H9 (cell line): ENCODE data around the gene ERC1. TPM values are rescaled to one million over a fixed set of nuclear protein-coding genes. Genes with fewer than 3 reads are reported as not detected.

Experiments
- DNase-seq: peaks from one replicate; pipeline ENCODE4 v3.0.0-alpha.2; 2017
- H2AFZ ChIP-seq: one replicate; pipeline ENCODE4 v1.6.1; 2013; ENCODE audit warnings: mild to moderate bottlenecking, low read length, control low read depth, moderate library complexity
- H2AK5ac ChIP-seq: 2 replicates; pipeline ENCODE4 v1.6.1; 2013; ENCODE audit warnings: low read length, control low read depth, mixed read lengths; ENCODE audit not compliant: insufficient read length
- H2BK120ac ChIP-seq: one replicate; pipeline ENCODE4 v1.6.1; 2013; ENCODE audit warnings: low read depth, mild to moderate bottlenecking, low read length, control low read depth, inconsistent platforms; ENCODE audit not compliant: poor library complexity, severe bottlenecking
- H2BK12ac ChIP-seq: 2 replicates; pipeline ENCODE4 v1.6.1; 2013; ENCODE audit warnings: low read length, control low read depth, mixed read lengths, low read depth; ENCODE audit not compliant: insufficient read length
- H2BK15ac ChIP-seq: 2 replicates; pipeline ENCODE4 v1.6.1; 2013; ENCODE audit warnings: low read depth, low read length, control low read depth
- H2BK20ac ChIP-seq: one replicate; pipeline ENCODE4 v1.6.1; 2013; ENCODE audit warnings: low read depth, mild to moderate bottlenecking, low read length, control low read depth, inconsistent platforms; ENCODE audit not compliant: poor library complexity, severe bottlenecking
- H2BK5ac ChIP-seq: 2 replicates; pipeline ENCODE4 v1.6.1; 2013; ENCODE audit warnings: low read length, control low read depth, mixed read lengths; ENCODE audit not compliant: insufficient read length
- H3K14ac ChIP-seq: 2 replicates; pipeline ENCODE4 v1.6.1; 2013; ENCODE audit warnings: low read length, control low read depth; ENCODE audit not compliant: insufficient read depth
- H3K18ac ChIP-seq: 2 replicates; pipeline ENCODE4 v1.6.1; 2013; ENCODE audit warnings: low read depth, mild to moderate bottlenecking, mixed read lengths, low read length, control low read depth; ENCODE audit not compliant: insufficient read length
- H3K23ac ChIP-seq: 2 replicates; pipeline ENCODE4 v1.6.1; 2013; ENCODE audit warnings: low read length, control low read depth, mixed read lengths, low read depth; ENCODE audit not compliant: insufficient read length
- H3K23me2 ChIP-seq: 2 replicates; pipeline ENCODE4 v1.6.1; 2013; ENCODE audit warnings: low read depth, mild to moderate bottlenecking, mixed read lengths, low read length, control low read depth; ENCODE audit not compliant: insufficient read length, poor library complexity, severe bottlenecking
- H3K27ac ChIP-seq: 2 replicates; pipeline ENCODE4 v1.5.1; 2013; ENCODE audit warnings: low read length, control low read depth, mixed read lengths, low read depth; ENCODE audit not compliant: insufficient read length
- H3K27me3 ChIP-seq: 2 replicates; pipeline ENCODE4 v1.6.1; 2013; ENCODE audit warnings: low read length, control low read depth, inconsistent platforms; ENCODE audit not compliant: insufficient read depth
- H3K4ac ChIP-seq: 2 replicates; pipeline ENCODE4 v1.6.1; 2013; ENCODE audit warnings: low read depth, mild to moderate bottlenecking, control low read depth, inconsistent platforms, low read length, moderate library complexity
- H3K4me1 ChIP-seq: 2 replicates; pipeline ENCODE4 v1.6.1; 2013; ENCODE audit warnings: low read length, control low read depth, inconsistent platforms; ENCODE audit not compliant: insufficient read depth
- H3K4me2 ChIP-seq: 2 replicates; pipeline ENCODE4 v1.6.1; 2013; ENCODE audit warnings: low read length, control low read depth, mixed read lengths; ENCODE audit not compliant: insufficient read length, insufficient read depth
- H3K56ac ChIP-seq: 2 replicates; pipeline ENCODE4 v1.6.1; 2013; ENCODE audit warnings: low read depth, mild to moderate bottlenecking, mixed read lengths, low read length, control low read depth; ENCODE audit not compliant: insufficient read length
- H3K79me1 ChIP-seq: 2 replicates; pipeline ENCODE4 v1.6.1; 2013; ENCODE audit warnings: low read depth, mild to moderate bottlenecking, moderate library complexity, low read length, control low read depth, inconsistent platforms; ENCODE audit not compliant: insufficient read depth, poor library complexity, severe bottlenecking
- H3K79me2 ChIP-seq: 2 replicates; pipeline ENCODE4 v1.6.1; 2013; ENCODE audit warnings: low read length, control low read depth, inconsistent platforms; ENCODE audit not compliant: insufficient read depth
- H3K9ac ChIP-seq: 2 replicates; pipeline ENCODE4 v1.6.1; 2013; ENCODE audit warnings: low read length, control low read depth, mixed read lengths; ENCODE audit not compliant: insufficient read length; ENCODE audit errors: extremely low read depth
- H3K9me3 ChIP-seq: one replicate; pipeline ENCODE4 v1.6.1; 2013; ENCODE audit warnings: low read depth, low read length, inconsistent platforms; ENCODE audit not compliant: control insufficient read depth
- H3T11ph ChIP-seq: one replicate; pipeline ENCODE4 v1.6.1; 2013; ENCODE audit warnings: mild to moderate bottlenecking, low read length, control low read depth, inconsistent platforms
- H4K20me1 ChIP-seq: one replicate; pipeline ENCODE4 v1.6.1; 2013; ENCODE audit not compliant: control insufficient read depth, insufficient read length, insufficient read depth
- H4K5ac ChIP-seq: 2 replicates; pipeline ENCODE4 v1.6.1; 2013; ENCODE audit warnings: low read depth, mild to moderate bottlenecking, mixed read lengths, low read length, control low read depth; ENCODE audit not compliant: insufficient read length
- H4K8ac ChIP-seq: replicated peaks from 2 replicates; pipeline ENCODE4 v1.6.1; 2013; ENCODE audit warnings: low read length, control low read depth, mixed read lengths, low read depth; ENCODE audit not compliant: insufficient read length
- H4K91ac ChIP-seq: 2 replicates; pipeline ENCODE4 v1.6.1; 2013; ENCODE audit warnings: low read depth, mild to moderate bottlenecking, moderate library complexity, mixed read lengths, low read length, control low read depth; ENCODE audit not compliant: insufficient read length
- H3K27ac Mint-ChIP-seq, 3 experiments: 2 replicates in 2 of 3; 3 replicates in 1 of 3; pipeline ENCODE4 v1.8.0; 2020 to 2021; ENCODE audit warnings: mixed read lengths in 3 of 3, mild to moderate bottlenecking in 1 of 3, moderate library complexity in 1 of 3
- H3K27me3 Mint-ChIP-seq: 2 replicates; pipeline ENCODE4 v1.8.0; 2021; ENCODE audit warnings: low read depth, mild to moderate bottlenecking, moderate library complexity, mixed read lengths
- H3K36me3 Mint-ChIP-seq, 3 experiments: 2 replicates in 2 of 3; 3 replicates in 1 of 3; pipeline ENCODE4 v1.8.0; 2020 to 2021; ENCODE audit warnings: low read depth in 3 of 3, mixed read lengths in 3 of 3; ENCODE audit not compliant: insufficient read depth in 1 of 3
- H3K4me1 Mint-ChIP-seq, 2 experiments: 2 replicates each; pipeline ENCODE4 v1.8.0; 2020; ENCODE audit warnings: mixed read lengths in 2 of 2
- H3K4me3 Mint-ChIP-seq, 2 experiments: 2 replicates in 1 of 2; 3 replicates in 1 of 2; pipeline ENCODE4 v1.8.0; 2020 to 2021; ENCODE audit warnings: mild to moderate bottlenecking in 2 of 2, mixed read lengths in 2 of 2, moderate library complexity in 1 of 2
- H3K9me3 Mint-ChIP-seq, 2 experiments: 2 replicates in 1 of 2; 3 replicates in 1 of 2; pipeline ENCODE4 v1.8.0; 2020; ENCODE audit warnings: mild to moderate bottlenecking in 2 of 2, mixed read lengths in 2 of 2, moderate library complexity in 1 of 2
- total RNA-seq: library from RNA; stranded (reverse); gene quantifications from 2 replicates; pipeline ENCODE4 v1.2.1, GENCODE V29; 2021
- TF ChIP-seq, protein P1 (sequence below): fragments of 200-600 bp; sonication (generic); conservative IDR thresholded peaks from 3 replicates; pipeline ENCODE4 v1.8.0; 2021; ENCODE audit warnings: antibody characterized with exemption, mild to moderate bottlenecking

The ERC1 gene
- total RNA-seq, 1 experiment from 2014 or later: 51.2 TPM

DNA sequence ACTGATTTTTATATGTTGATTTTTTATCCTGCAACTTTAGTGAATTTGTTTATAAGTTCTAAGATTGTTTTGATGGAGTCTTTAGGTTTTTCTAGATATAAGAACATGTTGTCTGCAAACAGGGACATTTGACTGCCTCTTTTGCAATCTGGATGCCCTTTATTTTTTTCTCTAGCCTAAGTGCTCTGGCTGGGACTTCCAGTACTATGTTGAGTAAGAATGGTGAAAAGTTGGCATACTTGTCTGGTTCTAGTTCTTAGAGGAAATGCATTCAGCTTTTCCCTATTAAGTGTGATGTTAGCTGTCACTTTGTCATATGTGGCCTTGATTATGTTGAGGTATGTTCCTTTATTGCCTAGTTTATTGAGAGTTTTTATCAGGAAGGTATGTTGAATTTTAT lies 68.1 kb downstream of the ERC1 start:
- no peak overlapping the region for H2BK15ac ChIP-seq
- no peak overlapping the region for H4K8ac ChIP-seq
- no peaks in the 10 kb centered on the region for H3K27me3 ChIP-seq
- H3K79me2 ChIP-seq: peaks cover 5% of the 10 kb centered on the region; the same call in 1 of the 2 replicates
- H3K4me2 ChIP-seq: no peak overlapping the region
- Mint-ChIP-seq H3K36me3 (peaks cover 35 to 45% (median 44%) of the 10 kb centered on the region in 3 experiments), H3K4me1 (peaks cover 30 to 32% of the 10 kb centered on the region in 2 experiments), H3K27me3 (no peaks in the 10 kb centered on the region), H3K9me3 (peaks cover 44 to 46% of the 10 kb centered on the region in 2 experiments), H3K4me3 (no peak overlapping the region), H3K27ac (no peak overlapping the region; a peak in 1 of 7 replicates)
- no peak overlapping the region for H4K91ac ChIP-seq
- DNase-seq: no peak
- H2BK12ac ChIP-seq: no peak overlapping the region
- H3K4me1 ChIP-seq: peaks cover 2% of the 10 kb centered on the region; the same call in 1 of the 2 replicates
- H3T11ph ChIP-seq: no peak overlapping the region
- no peak overlapping the region for H2AFZ ChIP-seq
- no peak overlapping the region for H3K56ac ChIP-seq
- no peak overlapping the region for H3K27ac ChIP-seq
- H4K5ac ChIP-seq: no peak overlapping the region
- H2BK20ac ChIP-seq: no peak overlapping the region
- no peak overlapping the region for H3K14ac ChIP-seq
- no peak overlapping the region for H3K23ac ChIP-seq
- H3K4ac ChIP-seq: no peak overlapping the region
- no peak overlapping the region for H3K18ac ChIP-seq
- no peak overlapping the region for H3K9ac ChIP-seq
- TF ChIP-seq, protein P1, sequence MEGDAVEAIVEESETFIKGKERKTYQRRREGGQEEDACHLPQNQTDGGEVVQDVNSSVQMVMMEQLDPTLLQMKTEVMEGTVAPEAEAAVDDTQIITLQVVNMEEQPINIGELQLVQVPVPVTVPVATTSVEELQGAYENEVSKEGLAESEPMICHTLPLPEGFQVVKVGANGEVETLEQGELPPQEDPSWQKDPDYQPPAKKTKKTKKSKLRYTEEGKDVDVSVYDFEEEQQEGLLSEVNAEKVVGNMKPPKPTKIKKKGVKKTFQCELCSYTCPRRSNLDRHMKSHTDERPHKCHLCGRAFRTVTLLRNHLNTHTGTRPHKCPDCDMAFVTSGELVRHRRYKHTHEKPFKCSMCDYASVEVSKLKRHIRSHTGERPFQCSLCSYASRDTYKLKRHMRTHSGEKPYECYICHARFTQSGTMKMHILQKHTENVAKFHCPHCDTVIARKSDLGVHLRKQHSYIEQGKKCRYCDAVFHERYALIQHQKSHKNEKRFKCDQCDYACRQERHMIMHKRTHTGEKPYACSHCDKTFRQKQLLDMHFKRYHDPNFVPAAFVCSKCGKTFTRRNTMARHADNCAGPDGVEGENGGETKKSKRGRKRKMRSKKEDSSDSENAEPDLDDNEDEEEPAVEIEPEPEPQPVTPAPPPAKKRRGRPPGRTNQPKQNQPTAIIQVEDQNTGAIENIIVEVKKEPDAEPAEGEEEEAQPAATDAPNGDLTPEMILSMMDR: no peak
- H3K23me2 ChIP-seq: no peaks in the 10 kb centered on the region
- H4K20me1 ChIP-seq: no peaks in the 10 kb centered on the region
- H2BK5ac ChIP-seq: no peak overlapping the region
- H3K79me1 ChIP-seq: peaks cover 5% of the 10 kb centered on the region
- peaks cover 3% of the 10 kb centered on the region for H3K9me3 ChIP-seq
- H2AK5ac ChIP-seq: no peak overlapping the region
- no peak overlapping the region for H2BK120ac ChIP-seq
